GM12801 (cell line): Measurements from ENCODE around the gene SLCO3A1.

Source experiments
- TF ChIP-seq, protein P1 (sequence below): IDR thresholded peaks from one replicate; pipeline ENCODE4 v1.5.1; 2011; ENCODE audit warnings: control low read depth; ENCODE audit not compliant: insufficient read length; ENCODE audit errors: extremely low read depth

The SLCO3A1 gene

DNA sequence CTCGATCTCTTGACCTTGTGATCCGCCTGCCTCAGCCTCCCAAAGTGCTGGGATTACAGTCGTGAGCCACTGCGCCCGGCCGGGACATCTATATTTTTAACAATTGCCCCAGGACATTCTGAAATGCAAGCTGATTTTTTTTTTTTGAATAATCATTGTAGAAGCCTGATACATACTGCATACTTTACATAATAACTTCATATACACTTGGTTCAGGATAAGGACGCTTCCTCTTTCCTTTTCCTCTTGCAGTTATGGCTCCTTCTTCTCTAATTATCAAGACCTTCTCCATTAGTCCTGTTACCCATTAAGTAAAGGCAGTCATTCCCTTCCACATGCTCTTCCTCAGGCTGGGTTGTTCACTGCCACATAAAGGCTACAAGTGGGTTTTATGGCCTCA, 58.3 kb downstream of the SLCO3A1 start:
- TF ChIP-seq, protein P1, sequence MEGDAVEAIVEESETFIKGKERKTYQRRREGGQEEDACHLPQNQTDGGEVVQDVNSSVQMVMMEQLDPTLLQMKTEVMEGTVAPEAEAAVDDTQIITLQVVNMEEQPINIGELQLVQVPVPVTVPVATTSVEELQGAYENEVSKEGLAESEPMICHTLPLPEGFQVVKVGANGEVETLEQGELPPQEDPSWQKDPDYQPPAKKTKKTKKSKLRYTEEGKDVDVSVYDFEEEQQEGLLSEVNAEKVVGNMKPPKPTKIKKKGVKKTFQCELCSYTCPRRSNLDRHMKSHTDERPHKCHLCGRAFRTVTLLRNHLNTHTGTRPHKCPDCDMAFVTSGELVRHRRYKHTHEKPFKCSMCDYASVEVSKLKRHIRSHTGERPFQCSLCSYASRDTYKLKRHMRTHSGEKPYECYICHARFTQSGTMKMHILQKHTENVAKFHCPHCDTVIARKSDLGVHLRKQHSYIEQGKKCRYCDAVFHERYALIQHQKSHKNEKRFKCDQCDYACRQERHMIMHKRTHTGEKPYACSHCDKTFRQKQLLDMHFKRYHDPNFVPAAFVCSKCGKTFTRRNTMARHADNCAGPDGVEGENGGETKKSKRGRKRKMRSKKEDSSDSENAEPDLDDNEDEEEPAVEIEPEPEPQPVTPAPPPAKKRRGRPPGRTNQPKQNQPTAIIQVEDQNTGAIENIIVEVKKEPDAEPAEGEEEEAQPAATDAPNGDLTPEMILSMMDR, result no peak

DNA sequence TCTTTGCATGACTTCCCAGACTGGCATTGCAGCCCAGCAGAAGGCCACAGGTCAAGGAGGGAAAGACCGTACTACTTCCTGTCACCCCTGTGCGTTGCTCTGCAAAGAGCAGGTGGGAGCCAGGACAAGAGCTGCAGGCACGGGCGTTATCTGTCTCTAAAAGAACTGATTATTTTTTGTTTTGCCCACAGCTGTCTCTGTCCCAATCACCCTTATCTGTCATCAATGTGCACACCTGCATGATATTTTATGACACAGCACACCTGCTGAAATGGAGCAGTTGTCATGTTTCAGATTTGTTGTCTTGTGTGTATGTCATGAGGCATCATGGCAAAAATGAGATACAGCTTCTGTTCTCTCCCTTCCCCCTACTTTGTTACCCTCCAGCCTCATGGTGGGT, 58.8 kb downstream of the SLCO3A1 start:
- TF ChIP-seq, protein P1, result no peak

DNA sequence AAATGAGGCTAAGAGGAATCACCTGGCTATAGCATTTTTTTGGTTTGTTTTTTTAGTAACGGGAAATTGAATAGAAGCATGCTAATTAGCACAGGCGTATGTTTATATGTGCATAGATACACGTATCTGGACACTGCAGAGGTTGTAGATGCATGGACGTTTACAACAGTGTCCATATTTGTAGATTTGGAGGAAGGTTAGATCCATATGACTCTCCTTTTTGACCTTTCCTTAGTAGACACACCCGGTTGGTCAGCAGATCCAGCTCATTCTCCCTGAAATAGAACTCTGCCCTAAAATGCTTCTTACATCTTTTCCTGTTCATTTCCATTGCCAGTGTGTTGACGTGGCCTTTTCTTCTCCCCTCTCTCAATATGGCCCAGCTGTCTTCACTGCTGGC, 60.1 kb downstream of the SLCO3A1 start:
- TF ChIP-seq, protein P1, result no peak

DNA sequence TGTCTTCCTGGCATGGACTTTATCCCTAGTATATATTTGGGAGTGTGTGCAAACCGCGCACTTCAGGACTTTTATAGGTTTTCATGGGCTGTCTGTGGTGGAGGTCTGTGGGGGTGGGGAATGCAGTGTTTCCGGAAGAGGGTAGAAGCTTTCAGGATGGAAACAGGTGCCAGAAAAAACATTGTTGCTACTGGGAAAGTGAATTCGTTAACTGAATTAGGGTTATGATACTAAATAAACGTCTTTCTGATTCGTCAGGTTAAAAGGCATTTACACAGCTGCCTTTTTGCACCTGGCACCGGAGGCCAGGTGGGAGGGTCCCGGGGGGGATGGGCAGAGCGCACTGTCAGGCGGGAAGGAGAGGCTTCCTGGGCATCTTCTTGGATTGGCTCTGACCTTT, 62.1 kb downstream of the SLCO3A1 start:
- TF ChIP-seq, protein P1, result no peak

DNA sequence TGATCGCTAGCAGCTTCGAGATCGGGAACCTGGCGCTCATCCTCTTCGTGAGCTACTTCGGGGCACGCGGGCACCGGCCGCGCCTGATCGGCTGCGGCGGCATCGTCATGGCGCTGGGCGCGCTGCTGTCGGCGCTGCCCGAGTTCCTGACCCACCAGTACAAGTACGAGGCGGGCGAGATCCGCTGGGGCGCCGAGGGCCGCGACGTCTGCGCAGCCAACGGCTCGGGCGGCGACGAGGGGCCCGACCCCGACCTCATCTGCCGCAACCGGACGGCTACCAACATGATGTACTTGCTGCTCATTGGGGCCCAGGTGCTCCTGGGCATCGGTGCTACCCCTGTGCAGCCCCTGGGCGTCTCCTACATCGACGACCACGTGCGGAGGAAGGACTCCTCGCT, 62.5 kb downstream of the SLCO3A1 start:
- TF ChIP-seq, protein P1, result no peak

DNA sequence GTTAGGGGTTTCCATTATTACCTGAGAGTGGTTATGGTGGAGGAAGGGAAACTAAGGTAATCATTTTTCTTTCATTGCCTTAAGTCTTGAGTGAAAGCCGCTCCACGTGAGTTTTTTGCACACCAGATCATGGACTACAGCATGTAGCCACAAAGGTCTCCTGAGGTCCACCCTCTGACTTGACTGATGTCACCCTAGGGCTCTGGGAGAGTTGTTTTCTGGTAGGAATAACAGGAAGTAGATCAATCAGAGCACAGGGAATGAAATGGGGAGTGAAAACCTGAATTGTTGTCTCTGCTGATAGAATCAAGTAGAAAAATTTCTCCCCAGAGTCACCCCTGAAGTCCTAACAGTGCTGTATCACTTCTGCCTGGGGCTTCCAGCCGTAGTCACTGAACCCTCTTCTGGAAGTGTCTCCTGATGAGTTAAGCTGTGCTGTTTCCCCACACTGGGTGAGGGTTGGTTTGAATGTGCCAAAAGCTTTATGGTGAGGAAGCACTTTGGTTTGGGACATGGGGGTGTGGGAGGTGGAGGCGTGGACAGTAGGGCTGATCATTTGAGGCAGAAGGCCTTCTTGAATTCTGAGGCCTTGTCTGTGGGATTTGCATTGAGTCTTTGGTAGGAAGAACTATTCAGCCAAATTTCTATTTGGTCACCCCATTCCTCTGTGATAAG, 64.3 kb downstream of the SLCO3A1 start:
- TF ChIP-seq, protein P1, result no peak

DNA sequence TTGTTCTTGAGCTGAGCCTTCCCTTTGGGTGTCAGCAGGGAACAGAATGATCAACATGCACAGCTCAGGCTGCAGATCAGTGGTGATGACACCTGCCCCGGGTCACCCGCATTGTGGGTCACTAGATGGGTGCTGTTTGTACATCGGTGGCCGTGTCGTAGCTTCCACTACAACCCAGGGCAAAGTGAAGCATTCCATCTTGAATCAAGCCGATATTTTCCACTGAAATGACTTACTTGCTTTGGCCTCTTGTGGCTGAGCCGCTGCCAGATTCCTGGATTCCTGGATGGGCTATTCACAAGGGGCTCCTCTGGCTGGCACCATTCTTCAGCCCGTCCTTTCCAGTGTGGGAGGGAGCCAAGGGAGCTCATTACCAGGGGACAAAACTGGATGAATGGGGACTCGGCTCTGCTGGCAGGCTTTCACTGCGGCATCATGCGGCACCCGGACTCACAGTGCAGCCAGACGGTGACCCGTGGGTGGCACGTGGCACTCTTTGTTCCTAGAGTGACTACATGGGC, 65.6 kb downstream of the SLCO3A1 start:
- TF ChIP-seq, protein P1, result no peak
